GM04503 (cell line): ENCODE data around the gene HLA-DQB1.
"Not testable (repeated sequence)": the region's sequence is repeated elsewhere in the genome, so short reads cannot be mapped to it uniquely, and the experiment has no call there.

Experiments
- DNase-seq: peaks from one replicate; pipeline ENCODE4 v3.0.0-alpha.2; 2012; ENCODE audit warnings: low read depth

HLA-DQB1 gene

GRCh38 chr6:32666420-32667300 is at the start of gene HLA-DQB1:
Gene HLA-DQB1, minus strand, starts transcription at chr6:32666657. Its CDS starts 50 bp downstream, at chr6:32666607.
- no peak for DNase-seq

- DNase-seq, result no peak
These were observed 46.8 kb upstream of the HLA-DQB1 start for GRCh38 chr6:32713241-32713640.

- no peak for DNase-seq
These were observed 43.2 kb upstream of the HLA-DQB1 start for GRCh38 chr6:32709625-32710024.

GRCh38 chr6:32705164-32705563 is 38.7 kb upstream of the HLA-DQB1 start:
- DNase-seq, result not testable (repeated sequence)

- no peak for DNase-seq
These were observed 36.9 kb upstream of the HLA-DQB1 start for GRCh38 chr6:32703347-32703746.

GRCh38 chr6:32700391-32701040 is 34.1 kb upstream of the HLA-DQB1 start:
- peak; percentile 2 for DNase-seq

GRCh38 chr6:32697031-32697430 is 30.6 kb upstream of the HLA-DQB1 start:
- DNase-seq, result no peak

- DNase-seq, result no peak
These were observed 25.6 kb upstream of the HLA-DQB1 start for GRCh38 chr6:32692019-32692418.

- no peak for DNase-seq
These were observed 23.4 kb upstream of the HLA-DQB1 start for GRCh38 chr6:32689531-32690501.

GRCh38 chr6:32685603-32686002 is 19.1 kb upstream of the HLA-DQB1 start:
- no peak for DNase-seq

- no peak for DNase-seq
These were observed 17.8 kb upstream of the HLA-DQB1 start for GRCh38 chr6:32684246-32684645.

GRCh38 chr6:32680055-32680454 is 13.6 kb upstream of the HLA-DQB1 start:
- DNase-seq, result no peak

GRCh38 chr6:32679492-32679891 is 13.0 kb upstream of the HLA-DQB1 start:
- no peak for DNase-seq

GRCh38 chr6:32674123-32674522 is 7.7 kb upstream of the HLA-DQB1 start:
- DNase-seq, result not testable (repeated sequence)

GRCh38 chr6:32671908-32672307 is 5.5 kb upstream of the HLA-DQB1 start:
- not testable (repeated sequence) for DNase-seq

GRCh38 chr6:32669893-32670292 is 3.4 kb upstream of the HLA-DQB1 start:
- no peak for DNase-seq

- no peak for DNase-seq
These were observed 2.8 kb upstream of the HLA-DQB1 start for GRCh38 chr6:32669240-32669639.

GRCh38 chr6:32668226-32668747 is 1.8 kb upstream of the HLA-DQB1 start:
- no peak for DNase-seq

GRCh38 chr6:32665661-32666060 is 796 bp downstream of the HLA-DQB1 start:
- no peak for DNase-seq

GRCh38 chr6:32664827-32665362 is 1.6 kb downstream of the HLA-DQB1 start:
- no peak for DNase-seq

- DNase-seq, result no peak
These were observed 2.1 kb downstream of the HLA-DQB1 start for GRCh38 chr6:32664354-32664753.

GRCh38 chr6:32662836-32663235 is 3.6 kb downstream of the HLA-DQB1 start:
- no peak for DNase-seq
